ENCODE measurements around the gene IKZF4.

The IKZF4 gene

GRCh38 chr12:56084958-56085543, 64.2 kb downstream of the IKZF4 start:
- Histone ChIP-seq H3K9me3 (ENCODE audit: severe bottlenecking) (no peaks in the 10 kb centered on the region), H3K36me3 (ENCODE audit: low read depth) (peaks cover 5% of the 10 kb centered on the region; the same call in 1 of the 2 replicates), H3K27me3 (ENCODE audit: insufficient read depth, poor library complexity, severe bottlenecking) (no peaks in the 10 kb centered on the region), H3K27ac (ENCODE audit: poor library complexity, severe bottlenecking) (no peak overlapping the region), H3K4me3 (ENCODE audit: severe bottlenecking) (no peak overlapping the region), H3K4me1 (ENCODE audit: insufficient read depth, poor library complexity, severe bottlenecking) (no peaks in the 10 kb centered on the region)
- DNase-seq (ENCODE audit: low spot score) (no peak), ATAC-seq (ENCODE audit: low read depth) (no peak)
- peak; percentile 33 for TF ChIP-seq CTCF (IDR thresholded peaks at IDR 0.05; ENCODE audit: poor library complexity, severe bottlenecking)

DNA sequence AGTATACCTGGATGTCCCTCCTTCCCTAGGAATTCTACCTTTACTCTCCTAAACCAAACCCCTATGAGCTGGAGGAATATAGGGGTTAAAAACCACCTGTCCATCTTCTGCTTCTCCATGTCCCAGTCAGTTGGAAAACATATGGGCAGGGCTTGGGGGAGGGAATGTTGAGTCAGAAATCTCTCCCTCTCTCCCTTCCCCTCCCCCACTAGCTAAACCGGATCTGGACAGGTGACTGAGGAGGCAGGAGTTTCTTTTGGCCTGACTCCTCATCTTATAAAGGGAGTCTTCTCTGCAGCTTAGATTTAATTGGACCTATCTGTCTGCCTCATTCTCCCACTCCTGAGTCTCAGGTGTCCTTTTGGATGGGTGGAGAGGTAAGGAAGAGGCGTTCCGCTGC, 65.3 kb downstream of the IKZF4 start:
- DNase-seq (ENCODE audit: low spot score) (no peak), ATAC-seq (ENCODE audit: low read depth) (0 out of 3 replicates have a peak, but pooled peaks have one; percentile 24)
- peaks cover 5% of the 10 kb centered on the region; the same call in 1 of the 2 replicates for H3K36me3 ChIP-seq (ENCODE audit: low read depth)
- no peak overlapping the region for H3K4me3 ChIP-seq (ENCODE audit: severe bottlenecking)
- H3K27ac ChIP-seq (ENCODE audit: poor library complexity, severe bottlenecking): no peak overlapping the region
- no peaks in the 10 kb centered on the region for H3K27me3 ChIP-seq (ENCODE audit: insufficient read depth, poor library complexity, severe bottlenecking)
- no peak for TF ChIP-seq CTCF (IDR thresholded peaks at IDR 0.05; ENCODE audit: poor library complexity, severe bottlenecking)
- H3K4me1 ChIP-seq (ENCODE audit: insufficient read depth, poor library complexity, severe bottlenecking): no peaks in the 10 kb centered on the region
- H3K9me3 ChIP-seq (ENCODE audit: severe bottlenecking): no peaks in the 10 kb centered on the region

- no peak for DNase-seq (ENCODE audit: low spot score)
- TF ChIP-seq CTCF (IDR thresholded peaks at IDR 0.05; ENCODE audit: poor library complexity, severe bottlenecking): no peak
- peaks cover 5% of the 10 kb centered on the region; the same call in 1 of the 2 replicates for H3K36me3 ChIP-seq (ENCODE audit: low read depth)
These were observed 65.8 kb downstream of the IKZF4 start for GRCh38 chr12:56086608-56087007.

GRCh38 chr12:56087220-56087619, 66.4 kb downstream of the IKZF4 start:
- no peak for TF ChIP-seq CTCF (IDR thresholded peaks at IDR 0.05; ENCODE audit: poor library complexity, severe bottlenecking)
- DNase-seq (ENCODE audit: low spot score): no peak
- Histone ChIP-seq H3K36me3 (ENCODE audit: low read depth) (peaks cover 5% of the 10 kb centered on the region; the same call in 1 of the 2 replicates), H3K4me1 (ENCODE audit: insufficient read depth, poor library complexity, severe bottlenecking) (no peaks in the 10 kb centered on the region), H3K9me3 (ENCODE audit: severe bottlenecking) (no peaks in the 10 kb centered on the region), H3K27ac (ENCODE audit: poor library complexity, severe bottlenecking) (no peak overlapping the region), H3K27me3 (ENCODE audit: insufficient read depth, poor library complexity, severe bottlenecking) (no peaks in the 10 kb centered on the region), H3K4me3 (ENCODE audit: severe bottlenecking) (no peak overlapping the region)
- ATAC-seq (ENCODE audit: low read depth): no peak

More at GRCh38 chr12:56086608-56087007, 65.8 kb downstream of the IKZF4 start:
- Histone ChIP-seq H3K27me3 (ENCODE audit: insufficient read depth, poor library complexity, severe bottlenecking) (no peaks in the 10 kb centered on the region), H3K27ac (ENCODE audit: poor library complexity, severe bottlenecking) (no peak overlapping the region), H3K4me3 (ENCODE audit: severe bottlenecking) (no peak overlapping the region), H3K9me3 (ENCODE audit: severe bottlenecking) (no peaks in the 10 kb centered on the region), H3K4me1 (ENCODE audit: insufficient read depth, poor library complexity, severe bottlenecking) (no peaks in the 10 kb centered on the region)
- ATAC-seq (ENCODE audit: low read depth): no peak

Data from RWPE2 (cell line).